PC-9 (cell line): ENCODE measurements around the gene PLA2R1. TPM values are rescaled to one million over a fixed set of nuclear protein-coding genes. Genes with fewer than 3 reads are reported as not detected.

ENCODE experiments used
- BruUV-seq: library from RNA; stranded (reverse); fragments of 400-500 nt; replicated peaks from 2 replicates; lab custom pipeline; 2021; lab: Mats Ljungman, UMichigan
- CTCF ChIA-PET: fragments of 300-600 bp; sonication (Branson Sonifier 250); formaldehyde crosslinking; loops from one replicate; lab custom pipeline; 2022; ENCODE audit warnings: antibody characterized with exemption; lab: Charles Lee
- POLR2A ChIA-PET: fragments of 300-600 bp; sonication (Branson Sonifier 250); formaldehyde crosslinking; loops from one replicate; lab custom pipeline; 2022; ENCODE audit warnings: antibody characterized with exemption; ENCODE audit not compliant: unreplicated experiment; lab: Charles Lee
- DNase-seq, 2 experiments: peaks; one replicate each; pipeline versions ENCODE4 v3.0.0 to v3.0.0-alpha.2; 2015 to 2022; ENCODE audit warnings: mixed read lengths in 1 of 2
- H2AFZ ChIP-seq: fragments of 200-600 bp; sonication (generic); 2 replicates; pipeline ENCODE4 v1.8.1; 2017; ENCODE audit warnings: antibody characterized with exemption
- H3F3A ChIP-seq: fragments of 200-600 bp; sonication (generic); 2 replicates; pipeline ENCODE4 v1.8.1; 2017; ENCODE audit warnings: antibody characterized with exemption, mild to moderate bottlenecking, low read depth; ENCODE audit not compliant: insufficient read depth
- H3K27ac ChIP-seq: fragments of 200-600 bp; sonication (generic); 2 replicates; pipeline ENCODE4 v1.6.1; 2016; ENCODE audit warnings: mixed run types
- H3K27me3 ChIP-seq: fragments of 200-600 bp; sonication (generic); 2 replicates; pipeline ENCODE4 v1.6.1; 2016; ENCODE audit warnings: low read depth, mixed run types; ENCODE audit not compliant: insufficient read depth
- H3K36me3 ChIP-seq: fragments of 200-600 bp; sonication (generic); 2 replicates; pipeline ENCODE4 v1.6.1; 2016; ENCODE audit warnings: low read depth, mixed run types
- H3K4me1 ChIP-seq: fragments of 200-600 bp; sonication (generic); replicated peaks from 2 replicates; pipeline ENCODE4 v1.6.1; 2016; ENCODE audit warnings: mixed run types; ENCODE audit not compliant: insufficient read depth
- H3K4me2 ChIP-seq: fragments of 200-600 bp; sonication (generic); 2 replicates; pipeline ENCODE4 v1.6.1; 2017; ENCODE audit warnings: mixed run types
- H3K4me3 ChIP-seq: fragments of 200-600 bp; sonication (generic); 2 replicates; pipeline ENCODE4 v1.6.1; 2016; ENCODE audit warnings: mixed run types
- H3K79me2 ChIP-seq: fragments of 200-600 bp; sonication (generic); 2 replicates; pipeline ENCODE4 v1.6.1; 2017; ENCODE audit warnings: low read depth, mixed run types
- H3K9me2 ChIP-seq: fragments of 200-600 bp; sonication (generic); 2 replicates; pipeline ENCODE4 v1.8.1; 2017; ENCODE audit warnings: mild to moderate bottlenecking; ENCODE audit not compliant: insufficient read depth
- H3K9me3 ChIP-seq: fragments of 200-600 bp; sonication (generic); 2 replicates; pipeline ENCODE4 v1.8.1; 2016; ENCODE audit warnings: low read depth; ENCODE audit not compliant: insufficient read depth
- H4K20me1 ChIP-seq: fragments of 200-600 bp; sonication (generic); 2 replicates; pipeline ENCODE4 v1.8.1; 2017; ENCODE audit not compliant: insufficient read depth
- CTCF ChIP-seq: fragments of 200-600 bp; sonication (generic); conservative IDR thresholded peaks from 2 replicates; pipeline ENCODE4 v1.6.1; 2017; ENCODE audit warnings: mixed run types, antibody characterized with exemption, mild to moderate bottlenecking, moderate library complexity
- EZH2 ChIP-seq: fragments of 200-600 bp; sonication (generic); IDR thresholded peaks from 2 replicates; pipeline ENCODE4 v1.8.0; 2017; ENCODE audit warnings: antibody characterized with exemption, low read depth
- intact Hi-C: fragments of 100-400 bp; cut with micrococcal nuclease; formaldehyde crosslinking; loops from one replicate; pipeline ENCODE4 v1.10.0; 2022; ENCODE audit not compliant: unreplicated experiment
- total RNA-seq: library from RNA; stranded (reverse); gene quantifications from 2 replicates; pipeline ENCODE4 v1.2.3, GENCODE V29; 2021

Gene PLA2R1
- total RNA-seq, 1 experiment from 2014 or later = 0.33 TPM

- Histone ChIP-seq H3K36me3 (no peaks in the 10 kb centered on the region), H3K9me2 (no peaks in the 10 kb centered on the region), H3K79me2 (no peaks in the 10 kb centered on the region), H3K27me3 (no peaks in the 10 kb centered on the region), H4K20me1 (no peaks in the 10 kb centered on the region), H3F3A (no peaks in the 10 kb centered on the region), H3K27ac (no peak overlapping the region), H3K4me3 (no peak overlapping the region), H3K4me2 (no peak overlapping the region), H3K9me3 (no peaks in the 10 kb centered on the region), H3K4me1 (no peaks in the 10 kb centered on the region), H2AFZ (no peak overlapping the region)
- no TSS peak for BruUV-seq
- ChIA-PET POLR2A (no interaction called here), CTCF (no interaction called here)
- TF ChIP-seq EZH2 (no peak), CTCF (no peak)
- no peak for DNase-seq
- intact Hi-C loops = no loop called here
Measured at GRCh38 chr2:159938395-159938794, 124.0 kb downstream of the PLA2R1 start.

- no peaks in the 10 kb centered on the region for H4K20me1 ChIP-seq
- no peak overlapping the region for H2AFZ ChIP-seq
- ChIA-PET POLR2A (no interaction called here), CTCF (no interaction called here)
- H3F3A ChIP-seq = no peaks in the 10 kb centered on the region
- no peaks in the 10 kb centered on the region for H3K79me2 ChIP-seq
- TF ChIP-seq EZH2 (no peak), CTCF (no peak)
- no peaks in the 10 kb centered on the region for H3K9me2 ChIP-seq
- H3K36me3 ChIP-seq = no peaks in the 10 kb centered on the region
- BruUV-seq = no TSS peak
- H3K4me1 ChIP-seq = no peaks in the 10 kb centered on the region
- intact Hi-C loops = no loop called here
- H3K4me3 ChIP-seq = no peak overlapping the region
- H3K4me2 ChIP-seq = no peak overlapping the region
- no peaks in the 10 kb centered on the region for H3K9me3 ChIP-seq
- DNase-seq = no peak
- no peak overlapping the region for H3K27ac ChIP-seq
- H3K27me3 ChIP-seq = no peaks in the 10 kb centered on the region
Measured at GRCh38 chr2:159936471-159936870, 125.9 kb downstream of the PLA2R1 start.

GRCh38 chr2:159933727-159934049 is 128.7 kb downstream of the PLA2R1 start:
- H3K36me3 ChIP-seq = no peaks in the 10 kb centered on the region
- no peaks in the 10 kb centered on the region for H3K27me3 ChIP-seq
- intact Hi-C loops = no loop called here
- no peak overlapping the region for H3K4me3 ChIP-seq
- no peaks in the 10 kb centered on the region for H3K9me3 ChIP-seq
- TF ChIP-seq CTCF = no peak
- H3K4me2 ChIP-seq = no peak overlapping the region
- no peaks in the 10 kb centered on the region for H4K20me1 ChIP-seq
- ChIA-PET POLR2A (no interaction called here), CTCF (no interaction called here)
- DNase-seq = no peak
- no peaks in the 10 kb centered on the region for H3K79me2 ChIP-seq
- no peak overlapping the region for H2AFZ ChIP-seq
- no TSS peak for BruUV-seq
- no peak overlapping the region for H3K27ac ChIP-seq
- H3K9me2 ChIP-seq = no peaks in the 10 kb centered on the region
- no peaks in the 10 kb centered on the region for H3K4me1 ChIP-seq
- H3F3A ChIP-seq = no peaks in the 10 kb centered on the region
